NCI-H524 treated with DMSO at 0.1 percent for 48 hours (cell line): Measurements from ENCODE around the gene ZNF567.

ENCODE experiments used
- DNase-seq: peaks from one replicate; lab custom pipeline; 2025; lab: John Stamatoyannopoulos, UW

The ZNF567 gene

GRCh38 chr19:36750066-36750691 is 62.8 kb downstream of the ZNF567 start:
- no peak for DNase-seq
